Measurements from ENCODE around the gene ITK.

- TF ChIP-seq CTCF (IDR thresholded peaks at IDR 0.05) (no peak), EP300 (IDR thresholded peaks at IDR 0.05) (no peak)
Measured at GRCh38 chr5:157189223-157189622, 8.6 kb downstream of the ITK start.
